Sigmoid colon (tissue), 7 donors: ENCODE results near the gene CISH. TPM values are rescaled to one million over a fixed set of nuclear protein-coding genes. Genes with fewer than 3 reads are reported as not detected.

ENCODE experiments used
- DNase-seq: peaks from one replicate; pipeline ENCODE4 v3.0.0-alpha.2; 2019
- H3K27ac ChIP-seq, 4 donors: fragments of 200-600 bp; sonication (generic); one replicate each; pipeline ENCODE4 v1.5.1; 2016 to 2019; ENCODE audit warnings: mild to moderate bottlenecking in 1 of 4
- H3K27me3 ChIP-seq, 3 donors: fragments of 200-600 bp; sonication (generic); one replicate each; pipeline ENCODE4 v1.5.1; 2019; ENCODE audit warnings: mild to moderate bottlenecking in 1 of 3
- H3K36me3 ChIP-seq, 4 donors: fragments of 200-600 bp; sonication (generic); one replicate each; pipeline ENCODE4 v1.5.1; 2016 to 2019
- H3K4me1 ChIP-seq, 4 donors: fragments of 200-600 bp; sonication (generic); one replicate each; pipeline ENCODE4 v1.5.1; 2017 to 2019
- H3K4me3 ChIP-seq, 4 donors: fragments of 200-600 bp; sonication (generic); one replicate each; pipeline ENCODE4 v1.5.1; 2017 to 2019; ENCODE audit warnings: mild to moderate bottlenecking in 2 of 4, moderate library complexity in 1 of 4
- H3K9me3 ChIP-seq, 4 donors: fragments of 200-600 bp in 3 of 4; sonication (generic) in 3 of 4; one replicate each; pipeline versions ENCODE4 v1.5.1 to v1.6.1; 2013 to 2019
- EP300 ChIP-seq, 4 donors: sonication (generic); formaldehyde crosslinking; IDR thresholded peaks; one replicate each; pipeline ENCODE4 v1.6.1; 2017; ENCODE audit warnings: antibody characterized with exemption in 4 of 4
- POLR2A ChIP-seq, 2 donors: fragments of 450-650 bp; IDR thresholded peaks; one replicate each; pipeline ENCODE4 v1.6.1; 2016; ENCODE audit warnings: antibody characterized with exemption in 2 of 2, mild to moderate bottlenecking in 2 of 2, moderate library complexity in 2 of 2
- POLR2AphosphoS5 ChIP-seq, 4 donors: sonication (generic); formaldehyde crosslinking; IDR thresholded peaks; one replicate each; pipeline ENCODE4 v1.6.1; 2017; ENCODE audit warnings: antibody characterized with exemption in 4 of 4
- WGBS, 2 donors: extraction: QIAGEN DNeasy Blood & Tissue Kit; methylation state at CpG; one replicate each; pipeline ENCODE4 v1.1.7; 2013; 5-methylcytosine and 5-hydroxymethylcytosine counted together
- intact Hi-C: fragments of 100-400 bp; cut with DNase I; formaldehyde crosslinking; loops from one replicate; pipeline ENCODE4 v1.15.1; 2023
- polyA plus RNA-seq, 3 donors: library from polyadenylated mRNA; stranded (reverse); fragments of 200-250 nt; gene quantifications; one replicate each; pipeline ENCODE4 v1.2.3, GENCODE V29; 2013
- total RNA-seq, 4 donors: library from RNA; depleted of rRNA; stranded (reverse); fragments of >200 nt; gene quantifications; one replicate each; pipeline ENCODE4 v1.1.0, GENCODE V29; 2016
- TF ChIP-seq, protein P1 (sequence below), 4 experiments: fragments of 450-650 bp in 3 of 4; fragments of 200-600 bp in 1 of 4; IDR thresholded peaks; one replicate each; pipeline ENCODE4 v1.5.1; 2016 to 2019; ENCODE audit warnings: antibody characterized with exemption in 4 of 4, mild to moderate bottlenecking in 3 of 4, moderate library complexity in 2 of 4
- donor health status: healthy with polysubstance abuse.
- donor health status: Bipolar disorder and iron deficiency.
- donor health status: healthy.

CISH gene
- total and polyA plus RNA-seq, 7 donors = 2.1 to 17.0 (median 8.1) TPM

- Histone ChIP-seq H3K27ac (no peak overlapping the region), H3K27me3 (no peaks in the 10 kb centered on the region), H3K9me3 (no peaks in the 10 kb centered on the region), H3K4me3 (no peak overlapping the region), H3K36me3 (peaks cover 0 to 5% (median 0%) of the 10 kb centered on the region in 4 donors), H3K4me1 (no peaks in the 10 kb centered on the region)
- intact Hi-C loops = no loop called here
- no peak for DNase-seq
- TF ChIP-seq, protein P1, sequence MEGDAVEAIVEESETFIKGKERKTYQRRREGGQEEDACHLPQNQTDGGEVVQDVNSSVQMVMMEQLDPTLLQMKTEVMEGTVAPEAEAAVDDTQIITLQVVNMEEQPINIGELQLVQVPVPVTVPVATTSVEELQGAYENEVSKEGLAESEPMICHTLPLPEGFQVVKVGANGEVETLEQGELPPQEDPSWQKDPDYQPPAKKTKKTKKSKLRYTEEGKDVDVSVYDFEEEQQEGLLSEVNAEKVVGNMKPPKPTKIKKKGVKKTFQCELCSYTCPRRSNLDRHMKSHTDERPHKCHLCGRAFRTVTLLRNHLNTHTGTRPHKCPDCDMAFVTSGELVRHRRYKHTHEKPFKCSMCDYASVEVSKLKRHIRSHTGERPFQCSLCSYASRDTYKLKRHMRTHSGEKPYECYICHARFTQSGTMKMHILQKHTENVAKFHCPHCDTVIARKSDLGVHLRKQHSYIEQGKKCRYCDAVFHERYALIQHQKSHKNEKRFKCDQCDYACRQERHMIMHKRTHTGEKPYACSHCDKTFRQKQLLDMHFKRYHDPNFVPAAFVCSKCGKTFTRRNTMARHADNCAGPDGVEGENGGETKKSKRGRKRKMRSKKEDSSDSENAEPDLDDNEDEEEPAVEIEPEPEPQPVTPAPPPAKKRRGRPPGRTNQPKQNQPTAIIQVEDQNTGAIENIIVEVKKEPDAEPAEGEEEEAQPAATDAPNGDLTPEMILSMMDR (IDR thresholded peaks at IDR 0.05) = no peak
- TF ChIP-seq EP300 (IDR thresholded peaks at IDR 0.05) = no peak
- no peak for TF ChIP-seq POLR2A (IDR thresholded peaks at IDR 0.05)
- TF ChIP-seq POLR2AphosphoS5 (IDR thresholded peaks at IDR 0.05) = no peak
- WGBS, 2 donors = 94 to 96% methylated on average over 2 of the region's 2 CpGs
Measured at GRCh38 chr3:50624634-50625033, 13.1 kb upstream of the CISH start.

- Histone ChIP-seq H3K27me3 (no peaks in the 10 kb centered on the region), H3K9me3 (no peaks in the 10 kb centered on the region), H3K4me3 (no peak overlapping the region), H3K36me3 (peaks cover 0 to 5% (median 0%) of the 10 kb centered on the region in 4 donors), H3K27ac (no peak overlapping the region), H3K4me1 (peaks cover 0 to 3% (median 0%) of the 10 kb centered on the region in 4 donors)
- DNase-seq = no peak
- intact Hi-C loops = no loop called here
- 30 to 56% methylated on average over 6 of the region's 6 CpGs for WGBS, 2 donors
- no peak for TF ChIP-seq POLR2A (IDR thresholded peaks at IDR 0.05)
Measured at GRCh38 chr3:50623840-50624474, 12.4 kb upstream of the CISH start.

GRCh38 chr3:50622881-50623280 lies 11.3 kb upstream of the CISH start:
- no peaks in the 10 kb centered on the region for H3K27me3 ChIP-seq
- TF ChIP-seq POLR2A (IDR thresholded peaks at IDR 0.05) (no peak), POLR2AphosphoS5 (IDR thresholded peaks at IDR 0.05) (no peak), EP300 (IDR thresholded peaks at IDR 0.05) (no peak)
- TF ChIP-seq, protein P1 (IDR thresholded peaks at IDR 0.05) = no peak
- H3K4me3 ChIP-seq = no peak overlapping the region
- H3K36me3 ChIP-seq = peaks cover 0 to 5% (median 0%) of the 10 kb centered on the region in 4 donors
- WGBS, 2 donors = 82 to 87% methylated on average over 3 of the region's 3 CpGs
- H3K4me1 ChIP-seq = peaks cover 0 to 12% (median 8%) of the 10 kb centered on the region in 4 donors
- no peaks in the 10 kb centered on the region for H3K9me3 ChIP-seq
- no peak for DNase-seq
- H3K27ac ChIP-seq = no peak overlapping the region
- intact Hi-C loops = no loop called here

DNA sequence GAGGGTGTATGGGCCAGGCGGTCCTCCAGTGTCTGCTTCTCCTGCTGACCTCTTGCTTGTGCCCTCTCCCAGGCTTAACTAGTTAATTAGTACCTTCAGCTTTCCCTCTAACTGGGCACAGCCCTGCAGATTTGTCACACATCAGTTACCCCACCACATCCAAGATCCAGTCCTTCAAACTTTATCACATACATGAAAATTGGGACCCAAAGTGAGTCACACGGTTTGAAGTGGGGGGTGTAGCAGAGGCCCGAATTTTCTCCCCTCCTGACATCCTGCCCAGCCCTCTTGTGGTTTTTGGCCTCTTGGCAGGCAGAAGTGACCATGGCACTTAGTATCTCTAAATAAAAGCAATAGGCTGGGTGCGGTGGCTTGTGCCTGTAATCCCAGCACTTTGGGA lies 9.2 kb upstream of the CISH start:
- TF ChIP-seq, protein P1 (IDR thresholded peaks at IDR 0.05) = no peak
- no peak for TF ChIP-seq POLR2A (IDR thresholded peaks at IDR 0.05)
- no peak for TF ChIP-seq POLR2AphosphoS5 (IDR thresholded peaks at IDR 0.05)
- Histone ChIP-seq H3K27ac (no peak overlapping the region), H3K4me1 (peaks cover 0 to 22% (median 16%) of the 10 kb centered on the region in 4 donors), H3K9me3 (no peaks in the 10 kb centered on the region), H3K36me3 (peaks cover 0 to 5% (median 0%) of the 10 kb centered on the region in 4 donors), H3K4me3 (no peak overlapping the region), H3K27me3 (no peaks in the 10 kb centered on the region)
- DNase-seq = no peak
- 56 to 66% methylated on average over 4 of the region's 4 CpGs for WGBS, 2 donors
- intact Hi-C loops = no loop called here

GRCh38 chr3:50620420-50620819 lies 8.8 kb upstream of the CISH start:
- WGBS, 2 donors = 52 to 98% methylated on average over 1 of the region's 1 CpG
- H3K4me1 ChIP-seq = peaks cover 0 to 24% (median 16%) of the 10 kb centered on the region in 4 donors
- no peaks in the 10 kb centered on the region for H3K9me3 ChIP-seq
- DNase-seq = no peak
- H3K36me3 ChIP-seq = peaks cover 0 to 5% (median 0%) of the 10 kb centered on the region in 4 donors
- no peak overlapping the region for H3K4me3 ChIP-seq
- peak overlapping the region in 1 of 4 donors; percentile 7 for H3K27ac ChIP-seq
- intact Hi-C loops = no loop called here
- no peak for TF ChIP-seq POLR2AphosphoS5 (IDR thresholded peaks at IDR 0.05)
- TF ChIP-seq POLR2A (IDR thresholded peaks at IDR 0.05) = no peak
- TF ChIP-seq, protein P1 (IDR thresholded peaks at IDR 0.05) = no peak
- no peak for TF ChIP-seq EP300 (IDR thresholded peaks at IDR 0.05)
- H3K27me3 ChIP-seq = no peaks in the 10 kb centered on the region
